CD8-positive, alpha-beta memory T cell (primary cell): ENCODE data around the gene MAST4. TPM values are rescaled to one million over a fixed set of nuclear protein-coding genes. Genes with fewer than 3 reads are reported as not detected.
A peak's percentile ranks its signal among the peaks of the same experiment; 100 is the strongest.

ENCODE experiments used
- CTCF ChIA-PET: fragments of 350-600 bp; sonication (Branson Sonifier 250); formaldehyde crosslinking; loops from one replicate; lab custom pipeline; 2021; ENCODE audit warnings: antibody characterized with exemption; lab: Charles Lee
- POLR2A ChIA-PET: fragments of 350-600 bp; sonication (Branson Sonifier 250); formaldehyde crosslinking; loops from one replicate; lab custom pipeline; 2021; ENCODE audit warnings: antibody characterized with exemption; lab: Charles Lee
- DNase-seq, 5 donors: peaks; one replicate each; pipeline versions ENCODE4 v3.0.0 to v3.0.0-alpha.2; 2020 to 2022; ENCODE audit warnings: mixed read lengths in 1 of 5
- H3K27ac ChIP-seq: one replicate; pipeline ENCODE4 v1.7.0; 2013; ENCODE audit warnings: low read depth, mild to moderate bottlenecking, low read length, moderate library complexity
- H3K27me3 ChIP-seq: 2 replicates; pipeline ENCODE4 v1.7.0; 2013; ENCODE audit warnings: low read length, mild to moderate bottlenecking; ENCODE audit not compliant: insufficient read depth, poor library complexity, severe bottlenecking
- H3K36me3 ChIP-seq: 2 replicates; pipeline ENCODE4 v1.7.0; 2013; ENCODE audit warnings: mild to moderate bottlenecking, low read length, moderate library complexity; ENCODE audit not compliant: insufficient read depth
- H3K4me1 ChIP-seq: 2 replicates; pipeline ENCODE4 v1.7.0; 2013; ENCODE audit warnings: mild to moderate bottlenecking, low read length, moderate library complexity; ENCODE audit not compliant: insufficient read depth
- H3K4me3 ChIP-seq: 2 replicates; pipeline ENCODE4 v1.7.0; 2013; ENCODE audit warnings: mild to moderate bottlenecking, low read length
- H3K9me3 ChIP-seq: 2 replicates; pipeline ENCODE4 v1.7.0; 2013; ENCODE audit warnings: mild to moderate bottlenecking, low read length
- H3K27ac Mint-ChIP-seq, 8 donors: one replicate each; pipeline ENCODE4 v1.8.0; 2020 to 2021; ENCODE audit warnings: mixed read lengths in 8 of 8, mild to moderate bottlenecking in 6 of 8, inconsistent platforms in 3 of 8, moderate library complexity in 3 of 8
- H3K27me3 Mint-ChIP-seq, 2 donors: one replicate each; pipeline ENCODE4 v1.8.0; 2020 to 2021; ENCODE audit warnings: mixed read lengths in 2 of 2, mild to moderate bottlenecking in 1 of 2, moderate library complexity in 1 of 2
- H3K36me3 Mint-ChIP-seq, 3 donors: one replicate each; pipeline ENCODE4 v1.8.0; 2020 to 2021; ENCODE audit warnings: mixed read lengths in 3 of 3, inconsistent platforms in 1 of 3, mild to moderate bottlenecking in 1 of 3
- H3K4me1 Mint-ChIP-seq, 3 donors: one replicate each; pipeline ENCODE4 v1.8.0; 2020 to 2021; ENCODE audit warnings: mixed read lengths in 3 of 3, inconsistent platforms in 1 of 3, mild to moderate bottlenecking in 1 of 3
- H3K4me3 Mint-ChIP-seq, 7 donors: one replicate each; pipeline ENCODE4 v1.8.0; 2020 to 2021; ENCODE audit warnings: mixed read lengths in 7 of 7, mild to moderate bottlenecking in 6 of 7, moderate library complexity in 4 of 7, inconsistent platforms in 2 of 7
- H3K9me3 Mint-ChIP-seq, 5 donors: one replicate each; pipeline ENCODE4 v1.8.0; 2020 to 2022; ENCODE audit warnings: mixed read lengths in 5 of 5, mild to moderate bottlenecking in 3 of 5, moderate library complexity in 2 of 5, inconsistent platforms in 1 of 5
- polyA plus RNA-seq: library from polyadenylated mRNA; unstranded; fragments of 300-500 nt; fragmentation: Illumina TruSeq; gene quantifications from one replicate; pipeline ENCODE4 v1.2.3, GENCODE V29; 2021
- total RNA-seq, 2 experiments: library from RNA; stranded (reverse); gene quantifications; one replicate each; pipeline ENCODE4 v1.2.3, GENCODE V29; 2021

MAST4 gene
- total and polyA plus RNA-seq, 3 experiments from 2014 or later = 5.0 to 7.2 (median 6.5) TPM

- peaks cover 0 to 4% (median 2%) of the 10 kb centered on the region in 3 donors for H3K36me3 Mint-ChIP-seq
- POLR2A ChIA-PET = no interaction called here
Measured at GRCh38 chr5:67006500-67006848, 410.3 kb downstream of the MAST4 start.

GRCh38 chr5:67009028-67009427 is 412.8 kb downstream of the MAST4 start:
- ChIA-PET CTCF (no interaction called here), POLR2A (no interaction called here)
- no peaks in the 10 kb centered on the region for H3K9me3 Mint-ChIP-seq
- peaks cover 2 to 7% (median 4%) of the 10 kb centered on the region in 3 donors for H3K36me3 Mint-ChIP-seq
- Histone ChIP-seq H3K27me3 (no peaks in the 10 kb centered on the region), H3K4me3 (no peak overlapping the region), H3K4me1 (peaks cover 18% of the 10 kb centered on the region), H3K9me3 (no peaks in the 10 kb centered on the region), H3K27ac (no peak overlapping the region), H3K36me3 (no peaks in the 10 kb centered on the region)
- no peaks in the 10 kb centered on the region for H3K27me3 Mint-ChIP-seq
- peaks cover 39 to 66% (median 43%) of the 10 kb centered on the region in 3 donors for H3K4me1 Mint-ChIP-seq
- no peak overlapping the region for H3K4me3 Mint-ChIP-seq
- H3K27ac Mint-ChIP-seq = no peak overlapping the region
- DNase-seq = no peak

More at GRCh38 chr5:67006500-67006848, 410.3 kb downstream of the MAST4 start:
- Mint-ChIP-seq H3K27me3 (no peaks in the 10 kb centered on the region), H3K4me1 (peaks cover 44 to 64% (median 52%) of the 10 kb centered on the region in 3 donors), H3K4me3 (peak overlapping the region in 5 of 7 donors; percentile 24 to 96 (median 87)), H3K27ac (peak overlapping the region in 1 of 8 donors; percentile 53), H3K9me3 (no peaks in the 10 kb centered on the region)
- CTCF ChIA-PET = no interaction called here
- DNase-seq = no peak
- no peaks in the 10 kb centered on the region for H3K27me3 ChIP-seq
- H3K9me3 ChIP-seq = no peaks in the 10 kb centered on the region
- peak overlapping the region; percentile 0 for H3K4me3 ChIP-seq
- no peak overlapping the region for H3K27ac ChIP-seq
- no peaks in the 10 kb centered on the region for H3K36me3 ChIP-seq
- H3K4me1 ChIP-seq = peaks cover 18% of the 10 kb centered on the region

GRCh38 chr5:67010684-67011409 is 414.7 kb downstream of the MAST4 start:
- Mint-ChIP-seq H3K27me3 (no peaks in the 10 kb centered on the region), H3K4me1 (peaks cover 24 to 60% (median 33%) of the 10 kb centered on the region in 3 donors), H3K27ac (no peak overlapping the region), H3K36me3 (peaks cover 0 to 7% (median 2%) of the 10 kb centered on the region in 3 donors), H3K4me3 (no peak overlapping the region), H3K9me3 (no peaks in the 10 kb centered on the region)
- no peak overlapping the region for H3K4me3 ChIP-seq
- H3K4me1 ChIP-seq = peaks cover 17% of the 10 kb centered on the region
- DNase-seq = no peak
- H3K36me3 ChIP-seq = no peaks in the 10 kb centered on the region
- no peaks in the 10 kb centered on the region for H3K9me3 ChIP-seq
- H3K27me3 ChIP-seq = no peaks in the 10 kb centered on the region
- CTCF ChIA-PET = no interaction called here
- H3K27ac ChIP-seq = no peak overlapping the region
- POLR2A ChIA-PET = no interaction called here

GRCh38 chr5:67011422-67011821 is 415.2 kb downstream of the MAST4 start:
- no peaks in the 10 kb centered on the region for H3K9me3 Mint-ChIP-seq
- H3K4me1 ChIP-seq = peaks cover 12% of the 10 kb centered on the region
- no peaks in the 10 kb centered on the region for H3K36me3 ChIP-seq
- POLR2A ChIA-PET = no interaction called here
- H3K27me3 ChIP-seq = no peaks in the 10 kb centered on the region
- peaks cover 0 to 7% (median 2%) of the 10 kb centered on the region in 3 donors for H3K36me3 Mint-ChIP-seq
- CTCF ChIA-PET = no interaction called here
- no peak overlapping the region for H3K4me3 ChIP-seq
- H3K4me3 Mint-ChIP-seq = no peak overlapping the region
- no peak overlapping the region for H3K27ac ChIP-seq
- H3K9me3 ChIP-seq = no peaks in the 10 kb centered on the region
- peaks cover 18 to 54% (median 28%) of the 10 kb centered on the region in 3 donors for H3K4me1 Mint-ChIP-seq
- no peaks in the 10 kb centered on the region for H3K27me3 Mint-ChIP-seq
- H3K27ac Mint-ChIP-seq = peak overlapping the region in 1 of 8 donors; percentile 50
- DNase-seq = no peak

DNA sequence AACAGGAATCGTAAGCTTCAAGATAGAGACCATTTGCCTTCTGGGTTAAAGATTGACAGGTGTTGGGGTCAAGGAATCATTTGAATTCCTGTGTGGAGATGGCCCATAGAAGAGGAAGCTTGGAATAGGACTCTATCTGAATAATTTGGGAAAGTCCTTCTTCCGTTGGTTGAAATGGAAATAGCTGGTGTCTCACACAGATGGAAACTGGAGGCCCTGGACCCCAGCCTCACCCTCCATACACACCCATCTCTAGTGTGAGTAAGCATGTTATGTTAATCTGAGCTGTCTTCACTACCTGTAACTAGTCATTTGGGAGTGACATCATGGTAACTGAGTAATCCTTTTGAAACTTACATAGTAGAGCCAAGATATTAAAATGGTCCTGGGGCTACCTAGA is 416.0 kb downstream of the MAST4 start:
- no peak for DNase-seq
- Mint-ChIP-seq H3K9me3 (no peaks in the 10 kb centered on the region), H3K4me3 (no peak overlapping the region), H3K27me3 (no peaks in the 10 kb centered on the region), H3K4me1 (peaks cover 11 to 46% (median 20%) of the 10 kb centered on the region in 3 donors), H3K27ac (peak overlapping the region in 1 of 8 donors; percentile 48), H3K36me3 (peaks cover 0 to 7% (median 2%) of the 10 kb centered on the region in 3 donors)
- POLR2A ChIA-PET = no interaction called here
- Histone ChIP-seq H3K36me3 (no peaks in the 10 kb centered on the region), H3K4me1 (peaks cover 4% of the 10 kb centered on the region), H3K4me3 (no peak overlapping the region), H3K27me3 (no peaks in the 10 kb centered on the region), H3K27ac (no peak overlapping the region), H3K9me3 (no peaks in the 10 kb centered on the region)
- CTCF ChIA-PET = no interaction called here

GRCh38 chr5:67013719-67014118 is 417.5 kb downstream of the MAST4 start:
- Mint-ChIP-seq H3K36me3 (peaks cover 0 to 7% (median 2%) of the 10 kb centered on the region in 3 donors), H3K27ac (no peak overlapping the region), H3K4me3 (no peak overlapping the region), H3K4me1 (peaks cover 5 to 32% (median 12%) of the 10 kb centered on the region in 3 donors), H3K27me3 (no peaks in the 10 kb centered on the region), H3K9me3 (no peaks in the 10 kb centered on the region)
- H3K4me1 ChIP-seq = peaks cover 4% of the 10 kb centered on the region
- H3K36me3 ChIP-seq = no peaks in the 10 kb centered on the region
- POLR2A ChIA-PET = no interaction called here
- DNase-seq = no peak
- CTCF ChIA-PET = no interaction called here
- no peaks in the 10 kb centered on the region for H3K9me3 ChIP-seq
- no peak overlapping the region for H3K4me3 ChIP-seq
- H3K27me3 ChIP-seq = no peaks in the 10 kb centered on the region
- H3K27ac ChIP-seq = no peak overlapping the region

DNA sequence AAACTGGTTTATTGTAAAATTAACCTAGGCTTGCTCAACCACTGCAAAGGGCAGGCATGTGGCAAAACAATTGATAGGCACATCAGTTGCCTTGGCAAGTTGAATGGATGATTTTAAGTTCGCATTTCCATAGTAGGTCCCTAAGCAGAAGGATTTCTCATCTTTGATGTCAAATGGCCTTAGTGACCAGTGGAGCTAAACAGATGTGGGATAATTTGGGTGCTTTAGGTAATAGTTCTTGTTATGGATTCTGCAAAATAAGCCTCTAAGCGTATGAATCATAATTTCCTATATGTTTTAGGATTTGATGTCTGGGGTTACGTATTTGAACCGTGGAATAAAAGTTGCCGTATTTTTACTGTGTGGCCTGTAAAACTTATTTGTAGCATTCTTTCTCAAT is 418.0 kb downstream of the MAST4 start:
- Mint-ChIP-seq H3K4me1 (peaks cover 5 to 28% (median 7%) of the 10 kb centered on the region in 3 donors), H3K27me3 (no peaks in the 10 kb centered on the region), H3K36me3 (peaks cover 0 to 7% (median under 1%) of the 10 kb centered on the region in 3 donors), H3K4me3 (no peak overlapping the region), H3K27ac (no peak overlapping the region), H3K9me3 (no peaks in the 10 kb centered on the region)
- H3K27ac ChIP-seq = no peak overlapping the region
- DNase-seq = no peak
- POLR2A ChIA-PET = no interaction called here
- H3K4me1 ChIP-seq = peaks cover 4% of the 10 kb centered on the region
- no peaks in the 10 kb centered on the region for H3K36me3 ChIP-seq
- no peak overlapping the region for H3K4me3 ChIP-seq
- H3K9me3 ChIP-seq = no peaks in the 10 kb centered on the region
- H3K27me3 ChIP-seq = no peaks in the 10 kb centered on the region
- CTCF ChIA-PET = interaction anchor here (1.8 kb wide), 1 partner anchor 10 kb away, joined by 4 read pairs; no protein-coding TSS in a partner anchor

DNA sequence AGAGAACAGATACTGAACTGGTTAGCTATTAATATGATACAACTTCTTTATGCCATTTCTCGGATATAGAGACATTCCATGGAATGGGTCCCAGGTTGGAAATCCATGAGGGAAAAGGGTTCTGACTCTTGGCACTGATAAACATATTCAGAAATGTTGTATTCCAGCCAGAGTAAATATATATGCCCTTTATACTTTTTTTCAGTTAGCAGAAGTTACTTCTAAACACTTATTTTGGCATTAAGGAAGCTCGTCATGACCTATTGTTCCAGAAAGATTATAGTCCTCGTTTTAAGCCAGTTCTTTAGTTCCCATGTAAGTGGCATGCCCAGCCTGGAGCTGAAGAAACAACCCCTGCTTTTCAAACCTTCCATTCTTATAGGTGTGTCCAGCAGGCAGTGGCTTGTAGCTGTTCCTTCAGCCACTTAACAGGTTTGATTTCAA is 418.8 kb downstream of the MAST4 start:
- no peak overlapping the region for H3K27ac ChIP-seq
- H3K4me1 Mint-ChIP-seq = peaks cover 2 to 25% (median 7%) of the 10 kb centered on the region in 3 donors
- peaks cover 4% of the 10 kb centered on the region for H3K4me1 ChIP-seq
- peaks cover 0 to 7% (median 0%) of the 10 kb centered on the region in 3 donors for H3K36me3 Mint-ChIP-seq
- no peak overlapping the region for H3K27ac Mint-ChIP-seq
- H3K27me3 Mint-ChIP-seq = no peaks in the 10 kb centered on the region
- ChIA-PET POLR2A (no interaction called here), CTCF (interaction anchor here (1.8 kb wide), 1 partner anchor 10 kb away, joined by 4 read pairs; no protein-coding TSS in a partner anchor)
- no peaks in the 10 kb centered on the region for H3K9me3 Mint-ChIP-seq
- no peak overlapping the region for H3K4me3 ChIP-seq
- H3K36me3 ChIP-seq = no peaks in the 10 kb centered on the region
- DNase-seq = no peak
- no peaks in the 10 kb centered on the region for H3K9me3 ChIP-seq
- H3K27me3 ChIP-seq = no peaks in the 10 kb centered on the region
- H3K4me3 Mint-ChIP-seq = no peak overlapping the region
